Fibroblast of mammary gland (primary cell): ENCODE data around the gene NDUFV3.

Source experiments
- DNase-seq: peaks from one replicate; pipeline ENCODE4 v3.0.0-alpha.2; 2010; ENCODE audit warnings: low read depth
- H3K4me3 ChIP-seq: 2 replicates; pipeline ENCODE4 v1.5.1; 2011; ENCODE audit warnings: low read depth, mild to moderate bottlenecking, low read length, moderate library complexity; ENCODE audit not compliant: control insufficient read depth
- TF ChIP-seq, protein P1 (sequence below): conservative IDR thresholded peaks from 2 replicates; pipeline ENCODE4 v1.5.1; 2011; ENCODE audit warnings: low read depth, low read length, inconsistent platforms; ENCODE audit not compliant: control insufficient read depth, insufficient read depth

The NDUFV3 gene

DNA sequence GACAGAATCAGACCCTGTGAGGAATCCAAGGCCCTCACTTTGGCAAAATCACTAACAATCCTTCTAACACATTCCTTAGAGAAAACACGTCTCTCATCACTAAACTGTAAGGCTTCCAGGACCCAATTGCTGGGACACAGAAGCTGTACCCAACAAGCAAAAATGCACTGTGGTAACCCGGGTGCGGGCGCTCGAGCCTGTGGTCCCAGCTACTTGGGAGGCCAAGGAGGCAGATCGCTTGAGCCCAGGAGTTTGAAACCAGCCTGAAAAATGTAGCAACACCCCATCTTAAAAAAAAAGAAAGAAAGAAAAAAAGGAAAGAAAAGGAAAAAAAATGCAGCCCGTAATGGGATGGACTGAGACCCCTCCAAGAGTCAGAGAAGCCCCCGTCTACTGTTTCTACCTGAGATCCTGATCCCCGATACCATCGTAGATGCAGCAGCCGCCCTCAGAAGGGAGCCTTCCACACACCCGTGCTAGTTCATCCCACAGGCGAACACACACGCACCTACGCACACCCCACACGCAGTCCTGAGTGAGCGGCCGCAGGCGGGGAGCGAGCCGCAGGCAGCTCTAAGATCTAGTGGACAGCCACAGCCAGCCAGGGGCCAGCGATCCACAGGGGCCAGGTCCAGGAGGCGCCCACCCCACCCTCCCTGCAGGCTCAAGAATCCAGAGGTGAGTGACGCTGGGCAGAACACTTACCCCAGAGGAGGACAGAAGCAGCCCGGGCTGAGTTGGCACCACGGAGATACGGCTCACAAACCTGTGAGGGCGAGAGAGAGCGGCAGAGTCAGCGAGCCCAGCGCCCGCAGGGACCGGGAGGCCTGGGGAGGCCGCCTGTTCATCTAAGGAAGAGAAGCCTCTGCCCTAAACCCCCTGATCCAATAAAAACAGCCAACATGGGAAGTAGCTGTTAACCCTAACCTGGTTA lies 33.9 kb upstream of the NDUFV3 start:
- no peak for DNase-seq
- H3K4me3 ChIP-seq = no peak overlapping the region
- TF ChIP-seq, protein P1, sequence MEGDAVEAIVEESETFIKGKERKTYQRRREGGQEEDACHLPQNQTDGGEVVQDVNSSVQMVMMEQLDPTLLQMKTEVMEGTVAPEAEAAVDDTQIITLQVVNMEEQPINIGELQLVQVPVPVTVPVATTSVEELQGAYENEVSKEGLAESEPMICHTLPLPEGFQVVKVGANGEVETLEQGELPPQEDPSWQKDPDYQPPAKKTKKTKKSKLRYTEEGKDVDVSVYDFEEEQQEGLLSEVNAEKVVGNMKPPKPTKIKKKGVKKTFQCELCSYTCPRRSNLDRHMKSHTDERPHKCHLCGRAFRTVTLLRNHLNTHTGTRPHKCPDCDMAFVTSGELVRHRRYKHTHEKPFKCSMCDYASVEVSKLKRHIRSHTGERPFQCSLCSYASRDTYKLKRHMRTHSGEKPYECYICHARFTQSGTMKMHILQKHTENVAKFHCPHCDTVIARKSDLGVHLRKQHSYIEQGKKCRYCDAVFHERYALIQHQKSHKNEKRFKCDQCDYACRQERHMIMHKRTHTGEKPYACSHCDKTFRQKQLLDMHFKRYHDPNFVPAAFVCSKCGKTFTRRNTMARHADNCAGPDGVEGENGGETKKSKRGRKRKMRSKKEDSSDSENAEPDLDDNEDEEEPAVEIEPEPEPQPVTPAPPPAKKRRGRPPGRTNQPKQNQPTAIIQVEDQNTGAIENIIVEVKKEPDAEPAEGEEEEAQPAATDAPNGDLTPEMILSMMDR = no peak

DNA sequence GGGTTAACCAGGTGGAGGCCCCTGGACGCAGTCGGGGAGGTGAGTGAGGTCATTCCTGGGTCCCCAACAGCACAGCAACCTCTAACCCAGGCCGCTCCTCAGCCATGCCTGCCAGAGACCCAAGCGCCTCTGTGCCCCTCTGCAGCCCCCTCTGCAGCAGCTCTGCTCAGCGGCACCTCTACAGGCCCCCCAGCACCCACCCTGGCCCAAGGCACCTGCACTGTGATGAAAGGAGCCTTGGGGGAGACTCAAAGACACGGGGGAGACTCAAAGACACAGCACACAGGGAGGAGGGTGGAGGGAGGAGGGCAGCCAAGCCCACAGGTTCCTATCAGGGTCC lies 33.2 kb upstream of the NDUFV3 start:
- TF ChIP-seq, protein P1 = no peak
- DNase-seq = no peak
- H3K4me3 ChIP-seq = no peak overlapping the region

DNA sequence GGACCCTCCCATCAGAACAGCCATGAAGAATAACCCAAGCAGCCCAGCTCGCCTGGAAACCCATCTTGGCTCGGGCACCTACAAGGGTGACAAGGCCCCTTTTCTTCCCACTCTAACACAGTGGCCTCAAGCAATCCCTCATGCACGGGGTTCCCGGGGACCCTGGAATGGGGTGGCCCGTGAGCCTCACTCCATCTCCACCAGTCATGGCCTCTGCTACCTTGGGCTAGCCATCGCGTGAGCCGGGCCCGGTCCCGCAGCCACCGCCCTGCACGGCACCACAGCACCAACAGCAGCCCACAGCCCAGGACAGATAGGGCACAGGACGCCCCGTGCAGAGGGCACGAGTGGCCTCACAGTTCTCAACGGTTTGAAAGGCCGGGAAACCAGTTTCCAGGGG lies 32.8 kb upstream of the NDUFV3 start:
- DNase-seq = no peak
- TF ChIP-seq, protein P1 = no peak
- H3K4me3 ChIP-seq = no peak overlapping the region

DNA sequence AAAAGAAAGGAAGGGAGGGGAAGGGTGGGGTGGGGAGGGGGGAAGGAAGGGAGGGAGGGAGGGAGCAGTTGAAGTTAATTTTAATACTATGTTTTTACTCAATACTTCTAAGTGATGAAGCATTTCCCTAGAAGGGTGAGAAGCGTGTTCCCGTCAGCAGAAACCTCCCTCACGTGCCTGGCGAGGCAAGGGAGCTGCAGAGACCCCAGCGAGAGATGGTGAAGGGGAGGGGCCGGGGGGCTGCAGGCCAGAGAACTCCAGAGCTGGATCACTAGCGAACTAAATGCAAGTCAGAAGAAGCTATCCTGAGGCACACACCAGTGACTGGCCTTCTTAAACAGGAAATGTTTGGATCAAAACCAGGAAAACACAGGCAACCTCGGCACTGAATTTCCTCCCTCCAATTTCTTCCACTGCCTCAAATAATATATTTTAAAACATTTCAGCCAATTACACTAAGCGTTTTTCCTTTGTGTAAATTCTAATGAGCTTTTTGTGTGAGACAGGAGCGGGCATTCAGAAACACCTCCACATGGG lies 31.7 kb upstream of the NDUFV3 start:
- H3K4me3 ChIP-seq = no peak overlapping the region
- no peak for DNase-seq

DNA sequence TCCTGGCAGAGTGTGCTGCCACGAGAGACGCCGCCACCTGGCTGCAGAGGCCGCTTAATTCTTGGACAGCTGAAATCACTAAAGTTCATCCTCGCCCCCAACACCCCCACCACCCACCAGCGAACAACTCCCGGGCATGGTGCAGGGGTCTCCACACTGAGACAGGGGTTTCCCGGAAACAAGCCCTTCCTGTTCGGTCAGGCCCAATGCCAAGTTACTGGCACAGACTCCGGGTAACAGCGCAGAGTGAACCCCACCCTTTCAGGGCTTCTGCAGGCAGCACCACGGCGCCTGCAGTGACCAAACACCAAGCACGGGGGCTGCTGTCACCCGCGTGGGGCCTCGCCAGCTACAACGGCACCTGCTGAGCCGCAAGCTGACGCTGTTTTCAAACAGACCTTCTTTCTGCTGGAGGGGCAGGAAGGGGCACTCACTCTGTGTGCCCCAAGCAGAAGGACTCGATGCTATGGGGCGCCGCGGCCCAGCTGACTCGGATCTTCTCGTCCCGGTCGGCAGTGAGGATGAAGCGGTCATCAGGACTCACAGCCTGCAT lies 31.2 kb upstream of the NDUFV3 start:
- no peak overlapping the region for H3K4me3 ChIP-seq
- DNase-seq = no peak
- TF ChIP-seq, protein P1 = no peak

More for the DNA sequence above, 31.7 kb upstream of the NDUFV3 start:
- TF ChIP-seq, protein P1 = no peak

DNA sequence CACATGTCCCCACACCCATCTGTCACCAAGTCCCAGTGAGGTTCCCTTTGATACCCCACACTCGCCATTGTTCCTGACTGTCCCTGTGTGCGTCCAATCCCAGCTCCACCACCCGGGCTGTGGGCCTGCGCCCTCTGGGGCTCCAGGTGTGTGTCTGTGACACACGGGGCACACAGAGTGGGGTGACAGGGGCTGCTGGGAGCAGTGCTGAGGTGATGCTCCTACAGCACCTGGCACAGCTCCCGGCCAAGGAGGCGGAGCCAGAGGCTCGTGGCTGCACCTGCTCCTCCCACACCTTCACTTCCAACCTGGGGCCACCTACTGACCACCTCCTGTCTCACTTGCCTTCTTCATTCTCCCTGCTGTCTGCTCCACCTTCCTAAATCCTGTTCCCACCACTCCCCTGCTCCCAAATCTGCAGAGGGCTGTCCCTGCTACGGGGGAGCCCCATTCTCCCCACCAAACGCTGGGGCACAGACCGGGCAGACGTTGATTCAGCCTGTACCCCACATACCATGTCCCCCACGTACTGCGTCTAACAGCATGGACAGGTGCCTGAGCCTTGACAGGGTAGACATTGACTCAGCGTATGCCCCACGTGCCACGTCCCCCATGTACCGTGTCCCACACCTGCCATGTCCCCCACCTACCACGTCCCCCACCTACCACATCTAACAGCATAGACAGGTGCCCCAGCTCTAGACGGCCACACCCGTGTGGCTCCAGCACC lies 30.2 kb upstream of the NDUFV3 start:
- no peak for DNase-seq

More for the DNA sequence above, 30.2 kb upstream of the NDUFV3 start:
- TF ChIP-seq, protein P1 = no peak
- no peak overlapping the region for H3K4me3 ChIP-seq
